Fibroblast of skin of right biceps (primary cell): ENCODE data around the gene TSEN15.
"Not testable (repeated sequence)": the region's sequence is repeated elsewhere in the genome, so short reads cannot be mapped to it uniquely, and the experiment has no call there.

Source experiments
- DNase-seq: peaks from one replicate; pipeline ENCODE4 v3.0.0-alpha.2; 2013

TSEN15 gene

DNA sequence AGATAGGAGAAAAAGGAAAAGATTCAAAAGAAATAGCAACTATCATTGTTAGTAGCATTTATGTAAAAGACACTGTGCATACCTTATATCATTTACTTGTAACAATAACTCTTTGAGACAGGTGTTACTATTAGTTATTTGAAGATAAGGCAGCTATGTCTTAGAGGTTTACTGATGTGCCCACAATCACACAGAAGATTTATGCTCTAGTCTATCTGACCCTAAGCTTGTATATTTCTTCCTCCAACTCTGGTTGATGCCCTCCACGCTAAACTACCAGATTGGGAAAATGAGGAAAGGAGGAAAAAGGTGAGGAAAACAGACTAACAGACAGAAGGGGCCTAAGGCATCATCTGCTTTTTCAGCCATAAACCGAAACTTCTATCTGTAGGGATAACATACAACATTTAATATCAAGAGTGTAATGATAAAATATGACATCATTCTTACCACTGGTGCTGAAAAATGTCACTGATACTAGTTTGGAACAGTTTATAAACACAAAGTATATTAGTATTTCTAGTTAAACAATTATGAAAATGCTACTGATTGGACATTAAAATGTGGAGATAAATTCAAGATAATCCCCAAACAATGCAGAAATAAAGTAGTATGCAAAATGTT lies 19.1 kb upstream of the TSEN15 start:
- DNase-seq, result no peak

GRCh38 chr1:184032930-184033418 lies 18.6 kb upstream of the TSEN15 start:
- no peak for DNase-seq

DNA sequence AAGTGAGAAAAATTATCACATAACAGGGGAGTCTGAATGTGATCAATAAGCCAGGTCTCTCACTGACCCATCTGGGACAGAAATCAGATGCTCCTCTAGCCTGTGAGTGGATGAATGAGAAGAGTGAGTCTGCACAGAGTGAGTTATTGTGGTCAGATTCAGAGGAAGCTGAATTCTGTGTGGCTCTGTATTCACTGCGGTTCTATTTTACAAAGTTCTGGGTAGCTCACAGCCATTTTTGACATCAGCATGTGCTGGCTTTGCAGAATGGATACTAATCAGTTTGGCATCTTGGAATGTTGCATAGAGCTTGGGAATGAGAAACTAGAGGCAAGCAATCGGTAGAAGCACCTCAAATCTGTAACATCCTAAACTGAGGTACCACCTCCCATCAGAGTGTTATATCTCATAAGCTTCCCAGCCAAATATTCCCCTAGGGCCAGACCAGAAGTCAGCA lies 17.8 kb upstream of the TSEN15 start:
- DNase-seq, result peak; percentile 71

- no peak for DNase-seq
Measured at GRCh38 chr1:184034761-184035379, 16.7 kb upstream of the TSEN15 start.

GRCh38 chr1:184035719-184036516 lies 15.6 kb upstream of the TSEN15 start:
- no peak for DNase-seq

GRCh38 chr1:184036517-184036949 lies 15.0 kb upstream of the TSEN15 start:
- peak; percentile 49 for DNase-seq

GRCh38 chr1:184037849-184038591 lies 13.5 kb upstream of the TSEN15 start:
- no peak for DNase-seq

- DNase-seq, result no peak
Measured at GRCh38 chr1:184039126-184039525, 12.4 kb upstream of the TSEN15 start.

GRCh38 chr1:184041731-184042130 lies 9.8 kb upstream of the TSEN15 start:
- no peak for DNase-seq

DNA sequence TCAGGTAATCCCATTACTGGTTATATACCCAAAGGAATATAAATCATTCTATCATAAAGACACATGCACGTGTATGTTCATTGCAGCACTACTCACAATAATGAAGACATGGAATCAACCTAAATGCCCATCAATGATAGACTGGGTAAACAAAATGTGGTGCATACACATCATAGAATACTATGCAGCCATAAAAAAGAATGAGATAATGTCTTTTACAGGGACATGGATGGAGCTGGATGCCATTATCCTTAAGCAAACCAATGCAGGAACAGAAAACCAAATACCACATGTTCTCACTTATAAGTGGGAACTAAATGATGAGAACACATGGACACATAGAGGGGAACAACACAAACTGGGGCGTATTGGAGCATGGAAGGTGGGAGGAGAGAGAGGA lies 8.2 kb upstream of the TSEN15 start:
- DNase-seq, result not testable (repeated sequence)

DNA sequence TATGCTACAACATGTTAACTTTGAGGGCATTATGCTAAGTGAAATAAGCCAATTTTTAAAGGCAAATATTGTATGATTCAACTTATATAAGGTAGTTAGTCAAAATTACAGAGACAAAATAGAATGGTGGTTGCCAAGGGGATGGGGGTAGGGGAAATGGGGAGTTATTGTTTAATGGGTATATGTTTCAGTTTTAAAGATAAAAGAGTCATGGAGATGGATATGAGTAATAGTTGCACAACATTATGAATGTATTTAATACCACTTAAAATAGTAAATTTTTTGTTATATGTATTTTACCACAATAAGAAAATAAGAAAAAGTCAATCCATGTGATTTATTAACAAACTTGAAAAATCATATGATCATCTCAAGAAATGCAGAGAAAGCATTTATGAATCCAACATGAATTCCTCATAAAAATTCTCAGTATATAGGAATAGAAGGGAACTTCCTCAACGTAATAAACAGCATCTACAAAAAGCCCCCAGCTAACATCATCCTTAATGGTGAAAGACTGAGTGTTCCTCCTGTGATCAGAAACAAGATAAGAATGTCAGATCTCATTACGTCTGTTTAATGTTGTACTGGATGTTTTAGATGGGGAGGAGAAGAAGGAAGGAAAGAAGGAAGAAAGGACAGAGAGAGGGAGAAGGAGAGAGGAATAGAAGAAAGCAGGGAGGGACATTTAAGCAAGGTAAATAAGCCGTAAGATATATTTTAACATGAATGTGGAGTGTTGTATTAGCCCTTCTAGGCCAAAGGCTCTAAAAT lies 6.7 kb upstream of the TSEN15 start:
- no peak for DNase-seq

- DNase-seq, result not testable (repeated sequence)
Measured at GRCh38 chr1:184047541-184047940, 4.0 kb upstream of the TSEN15 start.

DNA sequence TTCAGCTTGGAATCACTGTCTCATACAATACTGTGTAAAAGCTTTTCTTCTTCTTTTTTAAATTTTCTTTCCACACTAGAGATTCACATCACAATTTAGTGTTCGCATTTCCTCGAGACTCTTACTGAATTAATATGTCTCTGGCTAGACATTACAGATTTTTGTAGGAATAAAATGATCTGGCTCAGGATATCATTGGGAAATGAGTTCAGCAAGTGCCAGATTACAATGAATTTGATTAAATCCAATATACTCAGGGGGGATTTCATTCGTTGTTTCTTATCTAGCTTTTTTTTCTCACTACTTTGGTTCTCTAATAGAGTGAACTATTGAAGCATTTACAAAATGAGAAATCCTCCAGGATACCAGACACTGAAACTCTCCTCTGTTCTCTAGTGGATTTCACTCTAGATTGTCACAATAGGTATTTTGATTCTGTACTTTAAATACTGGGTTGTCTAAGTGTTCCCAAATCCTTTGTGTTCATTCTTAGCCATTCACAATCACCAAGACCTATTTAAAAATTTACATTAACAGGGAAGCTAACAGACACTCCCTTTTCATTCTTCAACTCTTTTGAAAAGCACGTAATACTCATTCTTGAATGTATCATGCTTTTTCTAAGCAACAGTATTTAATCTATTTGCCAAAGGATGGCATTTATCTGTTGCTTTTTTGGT lies 2.8 kb upstream of the TSEN15 start:
- DNase-seq, result no peak

DNA sequence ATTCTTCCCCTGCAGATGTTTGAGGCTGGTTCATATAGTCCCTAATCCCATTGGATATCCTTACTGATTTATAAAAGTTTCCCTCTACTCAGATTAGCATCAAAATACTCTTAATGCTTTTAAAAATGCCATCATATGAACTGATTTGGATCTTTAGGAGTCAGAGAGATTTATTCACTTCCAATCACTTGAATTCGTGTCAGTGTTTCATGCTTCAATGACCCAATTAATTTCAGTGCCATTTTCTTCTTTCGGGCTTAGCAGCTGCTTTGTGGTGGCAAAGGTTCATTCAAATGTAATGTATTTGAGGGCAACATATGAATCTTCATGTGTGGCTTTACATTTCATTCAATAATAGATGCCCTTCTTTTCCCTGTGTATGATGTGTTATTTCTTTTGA lies 2.2 kb upstream of the TSEN15 start:
- DNase-seq, result no peak

- DNase-seq, result no peak
Measured at GRCh38 chr1:184049836-184050468, 1.6 kb upstream of the TSEN15 start.

- peak; percentile 47 for DNase-seq
Measured at GRCh38 chr1:184050636-184051035, 894 bp upstream of the TSEN15 start.

DNA sequence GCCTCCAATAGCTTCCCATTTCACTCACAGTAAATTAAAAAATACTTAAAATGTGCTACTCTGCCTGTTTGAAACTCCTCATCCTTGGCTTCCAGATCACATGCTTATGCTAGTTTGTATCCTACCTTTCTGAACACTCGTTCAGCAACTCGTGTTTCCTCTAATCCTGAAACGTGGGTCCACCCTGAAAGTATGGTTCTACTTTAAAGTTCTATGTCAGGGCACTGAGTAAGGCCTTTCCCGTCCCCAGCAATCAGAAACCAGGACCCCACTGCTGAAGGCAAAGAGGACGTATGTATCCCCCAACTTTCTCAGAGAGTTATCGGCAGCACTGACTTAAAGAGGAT lies 419 bp upstream of the TSEN15 start:
- no peak for DNase-seq

- no peak for DNase-seq
Measured at GRCh38 chr1:184052194-184052559, 647 bp downstream of the TSEN15 start.

DNA sequence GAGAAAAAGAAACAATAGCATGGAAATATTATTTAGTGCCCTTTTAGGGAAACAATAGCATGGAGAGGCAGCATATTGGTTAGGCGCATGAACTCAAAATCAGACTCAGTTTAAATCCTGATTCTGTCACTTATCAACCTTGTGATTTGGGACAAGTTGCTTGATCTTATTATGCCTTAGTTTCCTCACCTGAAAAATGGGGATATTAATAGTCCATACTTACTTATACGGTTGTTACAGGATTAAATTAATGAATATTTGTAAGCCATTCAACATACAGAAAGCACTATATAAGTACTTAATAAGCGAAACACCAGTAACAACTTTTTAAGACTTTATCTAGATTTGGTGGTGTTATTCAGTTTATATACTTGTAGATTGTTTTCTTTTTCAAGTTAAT lies 1.2 kb downstream of the TSEN15 start:
- DNase-seq, result no peak

- no peak for DNase-seq
Measured at GRCh38 chr1:184053881-184054280, 2.4 kb downstream of the TSEN15 start.

DNA sequence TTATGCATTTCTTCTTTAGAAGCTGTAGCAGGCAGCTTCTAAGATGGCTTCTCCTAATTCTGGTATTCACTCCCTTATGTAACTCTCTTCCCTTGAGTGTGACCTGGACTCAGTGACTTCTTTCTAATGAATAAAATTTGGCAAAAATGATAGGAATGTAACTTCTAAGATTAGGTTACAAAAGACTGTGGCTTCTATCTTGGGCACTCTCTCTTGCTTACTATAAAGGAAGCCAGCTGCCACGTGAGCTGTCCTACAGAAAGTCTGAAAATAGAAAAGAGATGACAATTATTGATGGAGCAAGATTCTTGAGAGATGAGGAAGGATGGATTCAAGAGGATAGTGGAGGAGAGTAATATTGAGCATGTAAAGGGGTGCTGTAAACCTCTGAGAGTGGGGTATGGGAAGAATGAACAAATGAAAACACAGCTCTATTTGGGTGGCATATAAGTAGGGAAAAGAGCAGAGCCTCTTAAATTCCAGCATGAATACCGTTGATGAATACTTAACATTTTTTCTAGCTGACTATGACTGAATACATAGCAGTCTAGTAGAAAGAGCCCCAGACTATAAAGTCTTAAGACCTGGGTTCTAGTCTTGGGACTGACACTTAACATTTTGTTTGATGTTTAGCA lies 5.5 kb downstream of the TSEN15 start:
- peak; percentile 98 for DNase-seq
